Measurements from ENCODE around the gene CACNA1C. TPM values are rescaled to one million over a fixed set of nuclear protein-coding genes. Genes with fewer than 3 reads are reported as not detected.

Gene CACNA1C
- total RNA-seq, 4 donors from 2014 or later = 9.7 to 42.1 (median 18.1) TPM

DNA sequence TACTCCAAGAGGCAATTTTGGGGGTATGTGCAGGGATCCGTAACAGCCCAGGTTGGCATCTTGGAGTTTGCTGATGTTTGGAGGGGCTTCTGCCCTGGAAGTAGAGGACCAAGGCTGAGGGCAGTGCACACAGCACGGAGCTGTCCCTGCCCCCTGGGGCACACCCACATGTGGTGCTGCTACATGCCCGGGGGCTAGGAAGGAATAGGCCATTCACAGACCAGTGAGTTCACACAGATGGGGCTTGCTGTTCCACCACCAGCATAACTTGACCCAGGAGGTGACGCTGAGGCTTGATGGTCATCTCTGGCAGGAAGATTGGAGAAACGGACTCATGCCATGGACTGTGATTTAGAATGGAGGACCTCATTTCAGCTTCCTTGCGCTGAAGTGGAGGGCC, 510.9 kb downstream of the CACNA1C start:
- no peak overlapping the region for H3K4me3 ChIP-seq
- H3K27me3 ChIP-seq = no peaks in the 10 kb centered on the region
- H3K36me3 ChIP-seq = no peaks in the 10 kb centered on the region
- no peak overlapping the region for H3K27ac ChIP-seq
- H3K9me3 ChIP-seq = no peaks in the 10 kb centered on the region
- no peak for TF ChIP-seq POLR2A (IDR thresholded peaks at IDR 0.05)
- no peak for TF ChIP-seq CTCF (IDR thresholded peaks at IDR 0.05)
- no peaks in the 10 kb centered on the region for H3K4me1 ChIP-seq
- DNase-seq = no peak

DNA sequence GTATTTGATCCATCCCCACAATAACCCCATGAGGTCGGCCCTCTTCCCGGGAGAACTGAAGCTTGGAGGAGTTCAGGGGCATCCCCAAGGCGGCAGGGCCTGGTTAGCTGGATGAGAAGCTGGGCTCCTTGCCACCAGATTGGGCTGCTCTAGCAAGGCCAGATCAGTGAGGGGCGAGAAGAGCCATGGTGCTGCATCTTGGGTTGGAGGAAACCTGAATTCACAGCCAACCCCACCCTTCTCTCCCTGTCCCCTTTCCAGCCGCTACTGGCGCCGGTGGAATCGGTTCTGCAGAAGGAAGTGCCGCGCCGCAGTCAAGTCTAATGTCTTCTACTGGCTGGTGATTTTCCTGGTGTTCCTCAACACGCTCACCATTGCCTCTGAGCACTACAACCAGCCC, 513.4 kb downstream of the CACNA1C start:
- Histone ChIP-seq H3K27ac (no peak overlapping the region), H3K4me1 (no peaks in the 10 kb centered on the region), H3K4me3 (no peak overlapping the region), H3K9me3 (no peaks in the 10 kb centered on the region), H3K36me3 (no peaks in the 10 kb centered on the region), H3K27me3 (no peaks in the 10 kb centered on the region)
- TF ChIP-seq POLR2A (IDR thresholded peaks at IDR 0.05) = no peak
- no peak for TF ChIP-seq CTCF (IDR thresholded peaks at IDR 0.05)
- DNase-seq = no peak

DNA sequence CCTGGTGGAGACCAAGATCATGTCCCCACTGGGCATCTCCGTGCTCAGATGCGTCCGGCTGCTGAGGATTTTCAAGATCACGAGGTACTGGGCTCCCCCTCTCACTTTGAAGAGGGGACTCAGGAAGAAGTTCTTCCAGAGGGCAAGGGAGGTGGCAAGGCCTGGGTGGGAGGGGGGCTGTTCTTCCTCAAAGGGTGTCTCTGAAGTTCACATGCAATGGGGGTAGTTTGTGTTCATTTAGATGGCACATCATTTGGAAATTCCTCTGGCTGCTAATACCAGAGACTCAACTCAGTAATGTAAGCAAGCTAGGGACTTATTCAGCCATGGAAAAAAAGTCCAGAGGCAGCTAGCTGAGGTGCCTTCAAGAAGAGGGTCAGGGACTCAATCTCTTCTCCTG, 514.9 kb downstream of the CACNA1C start:
- no peaks in the 10 kb centered on the region for H3K27me3 ChIP-seq
- H3K36me3 ChIP-seq = no peaks in the 10 kb centered on the region
- no peak for DNase-seq
- no peak overlapping the region for H3K4me3 ChIP-seq
- no peak for TF ChIP-seq POLR2A (IDR thresholded peaks at IDR 0.05)
- no peak for TF ChIP-seq CTCF (IDR thresholded peaks at IDR 0.05)
- no peak overlapping the region for H3K27ac ChIP-seq
- no peaks in the 10 kb centered on the region for H3K4me1 ChIP-seq
- no peaks in the 10 kb centered on the region for H3K9me3 ChIP-seq

GRCh38 chr12:2570562-2570961, 517.8 kb downstream of the CACNA1C start:
- H3K9me3 ChIP-seq = no peaks in the 10 kb centered on the region
- no peaks in the 10 kb centered on the region for H3K27me3 ChIP-seq
- no peaks in the 10 kb centered on the region for H3K36me3 ChIP-seq
- H3K4me1 ChIP-seq = no peaks in the 10 kb centered on the region
- no peak for DNase-seq
- no peak overlapping the region for H3K4me3 ChIP-seq
- TF ChIP-seq CTCF (IDR thresholded peaks at IDR 0.05) (no peak), POLR2A (IDR thresholded peaks at IDR 0.05) (no peak)
- H3K27ac ChIP-seq = no peak overlapping the region

DNA sequence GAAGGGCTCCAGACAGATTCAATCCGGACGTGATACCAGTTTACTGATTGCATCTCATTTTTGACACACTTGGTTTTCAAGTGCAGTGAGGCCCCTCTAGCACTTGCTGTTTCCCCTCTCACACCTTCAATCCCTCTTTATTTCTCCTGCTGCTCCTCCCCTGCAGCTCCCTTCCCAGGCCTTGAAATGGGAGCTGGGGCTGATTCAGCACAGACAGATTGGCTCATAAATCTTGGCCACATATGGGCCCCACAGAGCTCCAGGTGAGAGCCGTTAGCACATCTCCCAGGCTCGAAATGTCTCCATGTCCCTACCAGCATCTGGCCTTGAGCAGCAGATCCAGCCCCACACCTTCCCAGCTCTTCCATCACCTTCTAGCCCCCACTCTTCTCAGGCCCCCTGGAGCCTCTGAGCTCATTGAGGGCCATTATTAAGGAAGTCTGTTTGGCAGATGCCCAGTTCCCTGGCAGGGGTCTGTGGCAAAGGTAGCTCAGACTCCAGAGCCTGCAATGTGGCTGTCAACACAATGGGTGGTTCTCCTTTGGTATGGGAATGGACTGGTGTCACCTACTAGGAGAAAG, 521.7 kb downstream of the CACNA1C start:
- Histone ChIP-seq H3K4me3 (no peak overlapping the region), H3K9me3 (no peaks in the 10 kb centered on the region), H3K27ac (no peak overlapping the region), H3K4me1 (no peaks in the 10 kb centered on the region), H3K27me3 (no peaks in the 10 kb centered on the region), H3K36me3 (no peaks in the 10 kb centered on the region)
- DNase-seq = peak in 1 of 3 donors; percentile 28
- TF ChIP-seq POLR2A (IDR thresholded peaks at IDR 0.05) (no peak), CTCF (IDR thresholded peaks at IDR 0.05) (no peak)

GRCh38 chr12:2575245-2575644, 522.5 kb downstream of the CACNA1C start:
- TF ChIP-seq CTCF (IDR thresholded peaks at IDR 0.05) (no peak), POLR2A (IDR thresholded peaks at IDR 0.05) (no peak)
- H3K27me3 ChIP-seq = no peaks in the 10 kb centered on the region
- H3K27ac ChIP-seq = no peak overlapping the region
- H3K36me3 ChIP-seq = no peaks in the 10 kb centered on the region
- H3K4me1 ChIP-seq = no peaks in the 10 kb centered on the region
- no peak for DNase-seq
- H3K4me3 ChIP-seq = no peak overlapping the region
- H3K9me3 ChIP-seq = no peaks in the 10 kb centered on the region
